Central memory CD8-positive, alpha-beta T cell (primary cell): Measurements from ENCODE around the gene SBSN.

Experiments
- ATAC-seq: fragments of 150-1000 bp; cut with Tn5 transposase; replicated peaks from 2 replicates; pipeline ENCODE4 v1.10.0; 2022; ENCODE audit warnings: mild to moderate bottlenecking, moderate FRiP score, moderate number of reproducible peaks; ENCODE audit not compliant: poor library complexity, severe bottlenecking; ENCODE audit errors: extremely low read depth
- DNase-seq, 2 donors: peaks; one replicate each; pipeline ENCODE4 v3.0.0; 2021; ENCODE audit warnings: low spot score in 2 of 2
- H3K27ac Mint-ChIP-seq: one replicate; pipeline ENCODE4 v1.8.0; 2022; ENCODE audit warnings: low read depth, mild to moderate bottlenecking, moderate library complexity, mixed read lengths
- H3K27me3 Mint-ChIP-seq: one replicate; pipeline ENCODE4 v1.8.0; 2022; ENCODE audit warnings: mixed read lengths
- H3K36me3 Mint-ChIP-seq: one replicate; pipeline ENCODE4 v1.8.0; 2022; ENCODE audit warnings: mild to moderate bottlenecking, moderate library complexity, mixed read lengths; ENCODE audit not compliant: insufficient read depth
- H3K4me1 Mint-ChIP-seq: one replicate; pipeline ENCODE4 v1.8.0; 2022; ENCODE audit warnings: mixed read lengths
- H3K4me3 Mint-ChIP-seq: one replicate; pipeline ENCODE4 v1.8.0; 2022; ENCODE audit warnings: mild to moderate bottlenecking, moderate library complexity, mixed read lengths
- H3K9me3 Mint-ChIP-seq: one replicate; pipeline ENCODE4 v1.8.0; 2022; ENCODE audit warnings: mixed read lengths

SBSN gene

DNA sequence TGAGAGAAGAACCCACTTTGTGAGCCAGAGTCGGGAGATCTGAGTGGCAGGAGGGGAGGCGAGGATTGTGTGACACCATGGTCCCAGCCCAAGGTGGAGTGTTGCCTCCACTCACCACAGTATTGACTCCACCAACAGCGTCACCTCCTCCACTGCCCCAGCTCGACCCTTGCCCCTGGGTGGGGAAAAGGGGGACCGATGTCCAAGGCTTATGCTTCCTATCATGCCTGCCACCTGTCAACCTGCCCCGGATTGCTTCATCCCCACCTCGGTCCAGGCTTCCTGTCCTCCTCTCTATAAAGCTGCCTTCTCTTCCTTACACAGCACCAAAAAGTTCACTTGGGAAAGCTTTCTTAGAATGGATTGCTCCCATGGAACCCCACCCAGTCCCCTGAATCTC lies 22.1 kb downstream of the SBSN start:
- Mint-ChIP-seq H3K4me3 (no peak overlapping the region), H3K9me3 (no peaks in the 10 kb centered on the region), H3K27ac (no peak overlapping the region), H3K27me3 (peaks cover 46% of the 10 kb centered on the region), H3K4me1 (peaks cover 21% of the 10 kb centered on the region), H3K36me3 (peaks cover 4% of the 10 kb centered on the region)
- DNase-seq (no peak), ATAC-seq (no peak)

DNA sequence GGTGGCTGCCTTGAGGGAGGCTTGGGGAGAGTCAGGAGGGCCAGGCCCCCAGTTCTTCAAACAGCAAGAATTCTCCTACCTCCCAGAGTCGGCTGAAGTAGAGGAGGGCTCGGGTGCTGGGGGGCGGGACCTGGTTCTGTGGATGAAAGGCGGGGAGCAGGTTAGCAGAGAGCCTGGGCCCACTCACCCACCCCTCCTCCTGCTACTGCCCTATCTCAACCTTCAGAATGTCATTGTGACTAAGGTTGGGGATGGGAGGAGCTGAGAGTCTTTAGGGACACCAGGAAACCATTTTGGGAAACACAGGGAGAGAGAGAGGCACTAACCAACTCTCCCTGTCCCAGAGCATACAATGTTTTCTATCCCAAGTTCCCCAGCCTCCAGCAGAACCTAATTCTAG lies 25.4 kb downstream of the SBSN start:
- Mint-ChIP-seq H3K4me3 (no peak overlapping the region), H3K27ac (no peak overlapping the region), H3K36me3 (no peaks in the 10 kb centered on the region), H3K9me3 (no peaks in the 10 kb centered on the region), H3K4me1 (peaks cover 6% of the 10 kb centered on the region), H3K27me3 (peaks cover 38% of the 10 kb centered on the region)
- no peak for DNase-seq
- no peak for ATAC-seq

DNA sequence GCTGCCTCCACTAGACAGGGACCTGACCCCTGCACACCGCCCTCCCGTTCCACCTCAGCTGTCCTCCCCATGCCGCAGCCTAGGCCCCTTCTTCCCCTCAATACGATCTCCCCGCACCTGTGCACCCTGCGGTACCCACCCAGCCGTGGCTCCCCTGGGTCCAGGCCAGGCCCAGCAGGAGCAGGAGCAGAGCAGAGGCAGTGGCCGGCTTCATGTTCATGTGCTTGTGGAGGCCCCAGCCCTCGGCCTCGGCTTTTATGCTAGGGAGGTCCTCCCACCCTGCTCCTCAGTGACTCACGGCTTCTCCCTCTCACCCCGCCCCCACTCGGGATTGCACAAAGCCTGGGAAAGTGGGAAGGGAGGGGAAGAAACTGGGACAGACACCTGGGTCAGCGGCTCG lies 26.4 kb downstream of the SBSN start:
- Mint-ChIP-seq H3K27ac (no peak overlapping the region), H3K9me3 (no peaks in the 10 kb centered on the region), H3K4me1 (peaks cover 6% of the 10 kb centered on the region), H3K36me3 (peaks cover 2% of the 10 kb centered on the region), H3K4me3 (no peak overlapping the region), H3K27me3 (peaks cover 28% of the 10 kb centered on the region)
- DNase-seq = no peak
- no peak for ATAC-seq

DNA sequence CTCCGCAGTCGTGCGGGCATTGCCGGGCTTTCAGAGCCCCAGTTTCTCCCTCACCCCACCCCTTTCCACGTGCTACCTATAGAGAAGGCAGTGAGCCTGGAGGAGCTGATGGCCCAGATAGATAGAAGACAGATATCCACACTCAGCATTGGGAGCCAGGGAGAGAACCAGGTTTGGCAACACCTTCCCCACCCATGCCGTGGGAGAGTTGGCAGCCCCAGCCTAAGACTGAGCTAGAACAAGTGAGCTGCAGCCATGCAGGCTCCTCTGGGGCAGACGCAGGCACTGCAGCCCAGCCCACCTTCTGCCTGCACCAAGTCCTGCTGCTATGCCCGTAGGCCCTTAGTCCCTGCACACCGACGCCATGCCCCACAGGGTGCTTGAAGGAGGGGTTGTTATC lies 27.5 kb downstream of the SBSN start:
- Mint-ChIP-seq H3K36me3 (peaks cover 2% of the 10 kb centered on the region), H3K27me3 (peaks cover 27% of the 10 kb centered on the region), H3K27ac (no peak overlapping the region), H3K4me1 (peaks cover 6% of the 10 kb centered on the region), H3K9me3 (no peaks in the 10 kb centered on the region), H3K4me3 (no peak overlapping the region)
- DNase-seq (no peak), ATAC-seq (no peak)

DNA sequence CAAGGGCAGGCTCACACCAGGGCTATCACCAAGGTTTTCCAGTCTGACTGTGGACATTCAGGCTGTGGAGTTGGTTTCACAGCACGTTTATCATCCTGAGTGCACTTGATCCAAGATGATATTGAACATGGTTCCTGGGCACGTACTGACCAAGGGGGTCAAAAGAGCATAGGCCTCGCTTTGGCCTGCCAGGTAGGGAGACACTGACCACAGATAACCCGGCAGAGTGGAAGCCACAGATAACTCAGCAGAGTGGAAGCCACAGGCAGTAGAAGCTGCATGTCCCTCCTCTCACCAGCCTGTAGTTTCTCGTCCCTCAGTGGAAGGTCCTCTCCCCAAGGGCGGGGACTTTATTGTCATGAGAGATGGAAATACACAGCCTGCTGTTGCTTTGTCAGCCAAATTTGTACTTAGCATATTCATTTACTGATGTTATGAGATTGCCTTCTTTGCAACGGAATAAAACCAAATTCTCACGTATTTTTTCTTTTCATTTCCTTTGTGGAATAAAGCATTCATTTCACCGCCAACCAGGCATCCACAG lies 29.1 kb downstream of the SBSN start:
- Mint-ChIP-seq H3K36me3 (peaks cover 2% of the 10 kb centered on the region), H3K9me3 (no peaks in the 10 kb centered on the region), H3K27ac (no peak overlapping the region), H3K4me1 (peaks cover 15% of the 10 kb centered on the region), H3K4me3 (no peak overlapping the region), H3K27me3 (peaks cover 22% of the 10 kb centered on the region)
- no peak for ATAC-seq
- DNase-seq = no peak

DNA sequence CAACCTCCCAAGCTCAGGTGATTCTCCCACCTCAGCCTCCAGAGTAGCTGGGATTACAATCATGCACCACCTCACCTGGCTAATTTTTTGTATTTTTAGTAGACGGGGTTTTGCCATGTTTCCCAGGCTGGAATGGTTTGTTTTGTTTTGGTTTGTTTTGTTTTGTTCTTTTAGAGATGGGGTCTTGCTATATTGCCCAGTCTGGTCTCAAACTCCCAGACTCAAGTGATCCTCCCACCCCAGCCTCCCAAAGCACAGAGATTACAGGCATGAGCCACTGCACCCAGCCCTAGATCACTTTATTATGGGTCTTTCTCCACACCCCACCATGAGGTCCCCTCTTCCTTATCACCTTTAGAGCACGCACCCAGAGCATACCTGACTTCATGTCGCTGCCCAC lies 29.9 kb downstream of the SBSN start:
- Mint-ChIP-seq H3K4me1 (peaks cover 15% of the 10 kb centered on the region), H3K27ac (no peak overlapping the region), H3K36me3 (peaks cover 2% of the 10 kb centered on the region), H3K9me3 (no peaks in the 10 kb centered on the region), H3K27me3 (peaks cover 18% of the 10 kb centered on the region), H3K4me3 (no peak overlapping the region)
- ATAC-seq (no peak), DNase-seq (no peak)

DNA sequence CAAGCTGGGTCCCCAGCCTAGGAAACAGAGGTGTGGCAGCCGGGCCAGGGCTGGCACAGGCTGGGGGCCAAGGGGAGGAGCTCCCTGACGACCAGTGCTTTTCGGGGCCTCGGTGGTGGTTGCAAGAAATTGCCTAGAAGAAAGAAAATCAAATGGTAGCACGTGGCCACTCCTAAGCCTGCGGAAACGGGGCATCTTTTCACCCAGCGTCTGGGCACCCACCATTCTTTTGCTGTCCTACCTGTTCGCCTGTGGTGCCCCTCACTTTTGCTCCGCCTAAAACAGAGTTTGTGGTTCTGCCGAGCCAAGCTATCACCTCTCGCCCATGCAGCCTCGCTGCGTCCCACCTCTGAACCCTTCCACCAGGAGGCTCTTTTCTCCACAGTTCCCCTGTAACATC lies 30.7 kb downstream of the SBSN start:
- Mint-ChIP-seq H3K27ac (no peak overlapping the region), H3K9me3 (no peaks in the 10 kb centered on the region), H3K4me1 (peaks cover 15% of the 10 kb centered on the region), H3K4me3 (no peak overlapping the region), H3K36me3 (peaks cover 2% of the 10 kb centered on the region), H3K27me3 (peaks cover 18% of the 10 kb centered on the region)
- ATAC-seq = no peak
- no peak for DNase-seq

DNA sequence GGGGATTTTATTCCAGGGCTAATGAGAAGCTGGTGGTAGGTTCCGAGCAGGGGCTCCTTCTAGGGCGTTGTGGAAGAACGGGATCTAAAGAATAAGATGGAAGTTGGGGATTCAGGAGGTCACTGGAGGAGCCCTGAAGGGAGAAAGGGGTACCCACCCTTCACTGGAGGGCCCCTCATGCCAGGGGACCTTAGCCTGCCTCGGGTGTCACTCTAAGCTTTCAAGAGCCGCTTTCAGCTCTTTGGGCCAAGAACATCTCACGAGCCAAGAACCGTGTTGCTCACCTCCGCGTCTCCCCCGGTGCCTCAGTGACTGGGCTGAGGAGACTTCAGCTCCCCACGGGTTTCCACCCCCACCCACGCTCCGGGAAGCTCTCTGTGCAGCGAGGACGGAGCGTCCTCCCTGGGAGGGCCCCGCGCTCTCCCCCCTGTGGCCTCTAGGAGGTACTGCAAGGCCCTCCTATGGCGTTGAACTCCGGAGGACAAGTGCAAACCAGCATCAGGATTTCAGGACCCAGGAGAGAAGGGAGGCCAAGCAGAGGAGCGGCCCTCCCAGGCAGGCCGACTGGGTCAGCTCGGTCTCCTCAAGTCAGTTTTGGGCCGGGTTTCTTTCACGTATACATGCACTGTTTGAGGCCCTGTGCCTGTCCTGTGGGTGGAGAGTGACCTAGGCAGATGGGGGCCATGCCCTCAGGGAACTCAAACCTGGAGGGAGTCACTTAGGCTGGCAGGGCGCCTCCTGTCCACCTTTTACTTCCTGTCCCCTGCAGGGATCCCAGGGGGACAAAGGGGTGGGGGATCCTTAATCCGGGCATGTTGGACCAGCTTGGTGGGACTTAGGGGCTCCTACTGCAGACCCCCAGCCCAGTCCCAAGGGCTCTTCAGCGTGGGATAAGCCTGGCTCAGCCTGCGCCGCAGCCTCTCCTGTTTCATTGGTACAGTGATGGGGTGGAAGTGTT lies 32.7 kb downstream of the SBSN start:
- no peaks in the 10 kb centered on the region for H3K9me3 Mint-ChIP-seq
- no peak overlapping the region for H3K27ac Mint-ChIP-seq
- H3K27me3 Mint-ChIP-seq = peaks cover 24% of the 10 kb centered on the region
- ATAC-seq (peak; percentile 68), DNase-seq (peak; percentile 41 to 51)
- no peak overlapping the region for H3K4me3 Mint-ChIP-seq
- H3K36me3 Mint-ChIP-seq = peaks cover 2% of the 10 kb centered on the region
- H3K4me1 Mint-ChIP-seq = peaks cover 9% of the 10 kb centered on the region

DNA sequence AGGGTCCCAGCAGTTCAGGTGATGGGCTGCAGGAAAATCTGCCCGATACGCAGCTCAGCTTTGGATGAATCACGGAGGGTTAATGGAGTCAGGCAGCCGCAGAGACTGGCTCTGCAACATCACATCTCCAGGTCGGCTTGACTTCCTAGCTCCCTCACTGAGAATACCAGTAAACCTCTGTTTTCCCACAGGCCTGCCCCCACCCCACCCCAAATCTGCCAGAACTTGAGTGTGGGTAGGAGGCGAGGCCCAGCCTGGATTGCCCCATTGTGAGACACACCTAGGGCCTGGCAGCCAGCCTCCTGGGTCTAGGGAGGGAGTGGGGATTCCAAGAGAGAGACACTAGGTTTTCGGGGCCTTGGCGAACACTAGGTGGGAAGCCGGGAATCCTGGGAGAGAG lies 34.1 kb downstream of the SBSN start:
- Mint-ChIP-seq H3K36me3 (peaks cover 2% of the 10 kb centered on the region), H3K9me3 (no peaks in the 10 kb centered on the region), H3K27ac (no peak overlapping the region), H3K27me3 (peaks cover 34% of the 10 kb centered on the region), H3K4me3 (no peak overlapping the region), H3K4me1 (peaks cover 9% of the 10 kb centered on the region)
- ATAC-seq (no peak), DNase-seq (no peak)

DNA sequence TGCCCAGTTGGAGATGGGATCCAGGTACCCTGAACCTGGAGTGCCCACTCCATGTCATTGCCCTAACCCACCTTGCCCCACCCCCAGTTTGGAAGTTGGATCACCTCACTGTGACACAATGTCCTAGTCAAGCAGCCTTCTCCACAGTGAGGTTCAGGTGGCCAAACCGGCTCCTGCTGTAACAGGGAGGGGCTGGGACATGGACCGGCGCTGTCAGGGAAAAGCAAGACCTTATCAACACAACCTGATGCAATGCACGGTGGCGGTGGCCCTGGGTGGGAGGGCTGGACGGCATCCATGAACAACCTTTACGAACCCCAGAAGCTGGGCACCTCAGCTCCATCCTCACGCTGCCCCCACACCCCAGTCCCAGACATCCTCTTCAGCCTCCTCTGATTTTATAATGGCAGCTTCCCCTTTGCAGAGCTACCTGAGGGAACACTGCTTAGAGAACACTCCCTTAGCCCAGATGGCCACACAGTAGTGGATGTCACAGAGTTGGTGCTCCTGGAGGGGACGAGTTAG lies 36.2 kb downstream of the SBSN start:
- Mint-ChIP-seq H3K4me3 (no peak overlapping the region), H3K9me3 (no peaks in the 10 kb centered on the region), H3K27me3 (peaks cover 50% of the 10 kb centered on the region), H3K27ac (no peak overlapping the region), H3K36me3 (peaks cover 2% of the 10 kb centered on the region), H3K4me1 (peaks cover 9% of the 10 kb centered on the region)
- no peak for DNase-seq
- no peak for ATAC-seq

DNA sequence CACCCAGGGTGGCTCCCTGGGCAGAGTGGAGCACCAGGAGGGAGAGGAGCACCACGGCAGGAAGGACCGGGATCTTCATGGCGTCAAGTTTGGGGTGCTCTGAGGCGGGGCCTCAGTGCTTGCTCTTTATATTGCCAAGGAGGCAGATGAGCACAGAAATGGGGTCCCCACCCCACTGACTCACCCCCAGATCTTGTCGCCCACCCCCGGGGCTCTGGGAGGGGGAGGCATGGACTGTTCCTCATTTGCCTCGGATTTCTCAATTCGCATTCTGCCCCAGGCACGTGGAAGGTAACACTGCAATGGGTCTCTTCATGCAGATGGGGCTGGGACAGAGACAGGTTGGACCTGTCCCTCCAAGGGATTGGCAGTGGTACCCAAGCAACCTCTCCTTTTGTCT lies 37.7 kb downstream of the SBSN start, which contains the start of gene KRTDAP:
TSS of gene KRTDAP (minus strand) at position 101 of the 400 bp plus-strand sequence. CDS start at position 79, 22 bp downstream.
- no peak within 1 kb of the TSS for H3K4me3 Mint-ChIP-seq
- no peak for DNase-seq

DNA sequence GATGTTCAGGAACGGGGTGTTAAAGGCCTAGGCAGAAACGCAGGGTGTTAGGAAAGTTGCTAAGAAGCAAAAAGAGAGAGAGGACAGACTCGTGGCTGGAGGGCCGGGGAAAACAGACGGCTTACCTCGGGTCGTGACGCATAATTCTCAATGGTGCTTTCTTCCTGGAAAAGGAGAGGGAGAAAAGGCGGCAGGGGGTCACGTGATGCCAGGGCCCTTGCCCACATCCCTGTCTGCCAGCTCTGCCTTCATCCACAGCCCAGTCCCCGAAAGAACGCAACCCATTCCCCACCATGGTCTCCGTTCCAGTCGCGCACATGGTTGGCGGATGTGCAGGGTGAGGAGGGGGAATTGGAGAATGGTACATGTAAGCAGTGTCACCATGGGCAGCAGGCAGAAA lies 39.4 kb downstream of the SBSN start:
- no peak overlapping the region for H3K4me3 Mint-ChIP-seq
- no peaks in the 10 kb centered on the region for H3K4me1 Mint-ChIP-seq
- no peaks in the 10 kb centered on the region for H3K9me3 Mint-ChIP-seq
- no peaks in the 10 kb centered on the region for H3K36me3 Mint-ChIP-seq
- DNase-seq (no peak), ATAC-seq (no peak)
- peaks cover 55% of the 10 kb centered on the region for H3K27me3 Mint-ChIP-seq
- no peak overlapping the region for H3K27ac Mint-ChIP-seq

More for the DNA sequence above, 37.7 kb downstream of the SBSN start, which contains the start of gene KRTDAP:
- ATAC-seq = no peak
- Mint-ChIP-seq H3K27me3 (peaks cover 55% of the 10 kb centered on the region), H3K27ac (no peak within 1 kb of the TSS), H3K36me3 (no peaks in the 10 kb centered on the region), H3K4me1 (peaks cover 7% of the 10 kb centered on the region), H3K9me3 (no peaks in the 10 kb centered on the region)
